GM12892 (cell line): ENCODE data around the gene G2E3.
A peak's percentile ranks its signal among the peaks of the same experiment; 100 is the strongest.
"Not testable (repeated sequence)": the region's sequence is repeated elsewhere in the genome, so short reads cannot be mapped to it uniquely, and the experiment has no call there.

ENCODE experiments used
- DNase-seq: peaks from one replicate; pipeline ENCODE4 v3.0.0; 2011; ENCODE audit not compliant: insufficient read length
- FAIRE-seq: peaks from 2 replicates; lab custom pipeline; 2011; peaks lifted over from hg19 to GRCh38; lab: Jason Lieb, UNC
- POLR2A ChIP-seq: IDR thresholded peaks from 2 replicates; pipeline ENCODE4 v1.6.1; 2011; ENCODE audit warnings: low read depth, low read length, control low read depth
- POLR2AphosphoS5 ChIP-seq: IDR thresholded peaks from 2 replicates; pipeline ENCODE4 v1.6.1; 2011; ENCODE audit warnings: low read depth, low read length, control low read depth
- TAF1 ChIP-seq: IDR thresholded peaks from 2 replicates; pipeline ENCODE4 v1.6.1; 2011; ENCODE audit warnings: low read depth, mild to moderate bottlenecking, control low read depth, low read length, borderline replicate concordance

Gene G2E3

GRCh38 chr14:30528778-30529642 is 29.9 kb upstream of the G2E3 start:
- TF ChIP-seq TAF1, result no peak
- no peak for TF ChIP-seq POLR2AphosphoS5
- no peak for TF ChIP-seq POLR2A
- DNase-seq (no peak), FAIRE-seq (no peak)

DNA sequence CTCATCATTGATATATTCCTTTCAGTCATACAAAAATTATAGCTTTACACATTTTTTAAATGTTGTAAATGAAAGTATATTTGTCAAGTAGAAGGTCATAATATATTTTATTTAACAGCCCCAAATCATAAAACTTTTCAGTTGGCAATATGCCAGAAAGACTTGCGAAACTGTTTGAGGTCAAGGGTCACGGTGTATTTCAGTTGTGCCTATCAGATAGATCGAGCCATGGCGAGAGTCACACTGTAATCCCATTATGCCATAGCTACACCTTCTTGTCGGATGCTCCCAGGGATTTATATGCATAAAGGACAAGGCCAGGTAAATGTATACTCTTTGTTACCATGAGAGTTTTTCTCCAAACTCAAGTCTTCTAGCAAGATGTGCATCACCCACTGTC is 26.7 kb upstream of the G2E3 start:
- FAIRE-seq (no peak), DNase-seq (no peak)
- no peak for TF ChIP-seq TAF1
- no peak for TF ChIP-seq POLR2AphosphoS5
- TF ChIP-seq POLR2A, result no peak

GRCh38 chr14:30533126-30533525 is 25.8 kb upstream of the G2E3 start:
- FAIRE-seq (no peak), DNase-seq (no peak)
- TF ChIP-seq POLR2AphosphoS5, result no peak
- no peak for TF ChIP-seq TAF1
- no peak for TF ChIP-seq POLR2A

DNA sequence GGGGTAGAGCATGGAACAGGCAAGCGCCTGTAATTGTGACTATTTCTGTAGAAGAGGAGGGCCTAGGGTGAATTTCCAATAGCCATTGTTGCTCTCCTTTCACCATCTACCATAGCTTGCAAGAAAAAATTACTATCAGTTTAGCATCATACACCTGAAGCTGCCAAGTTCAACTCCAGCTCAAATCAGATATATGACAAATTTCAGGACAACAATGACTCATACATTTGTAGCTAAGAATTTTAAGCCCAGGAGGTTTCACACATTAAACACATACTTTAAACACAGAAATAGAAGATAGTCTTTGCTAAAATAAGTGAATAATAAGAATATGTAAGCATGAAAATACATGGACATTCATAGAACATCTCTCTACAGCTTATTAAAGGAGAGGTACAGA is 17.6 kb upstream of the G2E3 start:
- TF ChIP-seq POLR2AphosphoS5 (no peak), TAF1 (no peak), POLR2A (no peak)
- FAIRE-seq, result no peak

DNA sequence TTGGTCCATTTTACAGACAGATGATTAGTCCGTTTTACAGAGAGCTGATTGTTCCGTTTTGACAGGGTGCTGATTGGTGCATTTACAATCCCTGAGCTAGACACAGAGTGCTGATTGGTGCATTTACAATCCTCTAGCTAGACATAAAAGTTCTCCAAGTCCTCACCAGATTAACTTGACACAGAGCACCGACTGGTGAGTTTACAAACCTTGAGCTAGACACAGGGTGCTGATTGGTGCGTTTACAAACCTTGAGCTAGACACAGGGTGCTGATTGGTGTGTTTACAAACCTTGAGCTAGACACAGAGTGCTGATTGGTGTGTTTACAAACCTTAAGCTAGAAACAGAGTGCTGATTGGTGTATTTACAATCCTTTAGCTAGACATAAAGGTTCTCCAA is 12.2 kb upstream of the G2E3 start:
- FAIRE-seq, DNase-seq: not testable (repeated sequence)

More for the DNA sequence above, 17.6 kb upstream of the G2E3 start:
- no peak for DNase-seq

DNA sequence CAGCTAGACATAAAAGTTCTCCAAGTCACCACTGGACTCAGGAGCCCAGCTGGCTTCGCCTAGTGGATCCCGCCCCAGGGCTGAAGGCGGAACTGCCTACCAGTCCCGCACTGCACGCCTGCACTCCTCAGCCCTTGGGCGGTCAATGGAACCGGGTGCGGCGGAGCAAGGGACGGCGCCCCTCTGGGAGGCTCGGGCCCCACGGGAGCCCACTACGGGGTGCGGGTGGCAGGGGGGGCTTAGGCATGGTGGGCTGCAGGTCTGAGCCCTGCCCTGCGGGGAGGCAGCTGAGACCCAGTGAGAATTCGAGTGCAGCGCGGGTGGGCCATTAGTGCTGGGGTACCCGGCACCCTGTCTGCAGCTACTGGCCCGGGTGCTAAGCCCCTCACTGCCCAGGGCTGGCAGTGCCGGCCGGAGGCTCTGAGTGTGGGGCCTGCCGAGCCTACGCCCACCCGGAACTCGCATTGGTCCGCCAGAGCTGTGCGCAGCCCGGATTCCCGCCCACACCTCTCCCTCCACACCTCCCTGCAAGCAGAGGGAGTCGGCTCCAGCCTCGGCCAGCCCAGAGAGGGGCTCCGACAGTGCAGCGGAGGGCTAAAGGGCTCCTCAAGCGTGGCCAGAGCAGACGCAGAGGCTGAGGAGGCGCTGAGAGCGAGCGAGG is 11.4 kb upstream of the G2E3 start:
- TF ChIP-seq POLR2AphosphoS5, result no peak
- no peak for TF ChIP-seq TAF1
- no peak for TF ChIP-seq POLR2A
- FAIRE-seq (no peak), DNase-seq (no peak)

GRCh38 chr14:30550335-30550734 is 8.6 kb upstream of the G2E3 start:
- TF ChIP-seq POLR2A (no peak), TAF1 (no peak), POLR2AphosphoS5 (no peak)
- FAIRE-seq (no peak), DNase-seq (no peak)

DNA sequence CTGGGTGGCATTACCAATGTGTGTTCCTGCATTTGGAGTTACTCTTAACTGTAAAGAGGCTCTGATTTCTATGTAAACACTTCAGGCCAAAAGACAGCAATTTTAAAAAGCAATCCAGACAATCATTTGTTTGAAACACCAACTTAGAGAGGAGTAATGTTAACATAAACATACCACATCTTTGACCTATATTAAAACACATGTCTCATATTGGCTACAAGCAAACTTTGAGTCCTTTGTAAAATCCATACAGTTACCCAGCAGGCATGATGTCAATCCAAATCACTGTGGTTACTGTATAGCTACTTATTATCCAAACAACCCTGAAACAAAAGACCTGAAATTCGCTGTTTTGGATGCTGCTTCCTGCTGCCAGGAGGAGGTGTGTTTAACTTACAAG is 7.5 kb upstream of the G2E3 start:
- no peak for FAIRE-seq
- no peak for DNase-seq
- no peak for TF ChIP-seq TAF1
- TF ChIP-seq POLR2AphosphoS5, result no peak
- no peak for TF ChIP-seq POLR2A

- TF ChIP-seq POLR2A, result no peak
- TF ChIP-seq POLR2AphosphoS5, result no peak
- TF ChIP-seq TAF1, result no peak
- no peak for FAIRE-seq
- no peak for DNase-seq
These were observed 5.5 kb upstream of the G2E3 start for GRCh38 chr14:30553311-30553989.

- FAIRE-seq (peak; percentile 24), DNase-seq (no peak)
- no peak for TF ChIP-seq TAF1
- no peak for TF ChIP-seq POLR2A
- TF ChIP-seq POLR2AphosphoS5, result no peak
These were observed 640 bp upstream of the G2E3 start for GRCh38 chr14:30558362-30558674.

GRCh38 chr14:30559638-30560091 is 707 bp downstream of the G2E3 start:
- FAIRE-seq, result peak; percentile 21
- DNase-seq, result no peak
- no peak for TF ChIP-seq POLR2A
- TF ChIP-seq POLR2AphosphoS5, result no peak
- TF ChIP-seq TAF1, result no peak

DNA sequence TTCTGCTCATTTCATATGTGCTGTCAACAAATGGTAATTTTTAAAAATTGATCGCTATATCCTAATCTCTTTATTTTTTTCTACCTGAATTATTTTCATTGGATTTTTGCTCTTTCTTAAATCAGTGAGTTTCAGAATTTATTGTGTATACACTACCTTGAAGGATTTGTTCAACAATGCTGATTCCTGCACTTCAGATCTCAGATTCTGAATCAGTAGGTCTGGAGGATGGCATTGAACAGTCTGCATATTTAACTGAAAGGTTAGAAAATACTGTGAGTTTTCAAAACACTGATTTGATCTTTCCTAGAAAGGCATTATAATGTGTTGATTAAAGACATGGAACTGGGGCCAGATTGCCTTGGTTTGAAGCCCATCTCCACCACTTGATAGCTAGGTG is 1.6 kb downstream of the G2E3 start:
- FAIRE-seq, result peak; percentile 30
- DNase-seq, result no peak
- TF ChIP-seq POLR2A, result no peak
- TF ChIP-seq POLR2AphosphoS5, result no peak
- TF ChIP-seq TAF1, result no peak
